GM19452 (cell line): ENCODE results near the gene C1orf105.
"Not testable (repeated sequence)": the region's sequence is repeated elsewhere in the genome, so short reads cannot be mapped to it uniquely, and the experiment has no call there.

Experiments used
- ATAC-seq: cut with Tn5 transposase; IDR thresholded peaks from one replicate; pipeline ENCODE4 v1.9.1; 2021; ENCODE audit not compliant: unreplicated experiment

The C1orf105 gene

DNA sequence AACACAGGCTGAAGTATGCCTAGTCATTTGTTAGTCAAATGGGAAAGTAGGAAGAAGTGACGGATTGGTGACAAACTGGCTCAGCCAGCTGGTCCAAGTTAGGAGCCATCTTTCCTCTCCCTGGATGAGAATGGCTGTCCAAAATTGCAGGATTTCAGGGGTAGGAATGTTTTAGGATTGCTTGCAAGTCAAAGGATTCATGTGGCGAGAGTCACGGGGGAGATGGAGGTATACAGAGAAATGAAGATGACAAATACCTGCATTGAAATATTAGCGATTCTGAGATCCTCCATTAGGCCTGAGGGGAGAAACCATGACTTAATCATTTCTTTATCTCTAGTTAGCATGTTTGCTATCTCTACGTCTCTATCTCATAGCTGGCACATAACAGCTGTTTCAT is 65.1 kb downstream of the C1orf105 start:
- ATAC-seq: no peak

DNA sequence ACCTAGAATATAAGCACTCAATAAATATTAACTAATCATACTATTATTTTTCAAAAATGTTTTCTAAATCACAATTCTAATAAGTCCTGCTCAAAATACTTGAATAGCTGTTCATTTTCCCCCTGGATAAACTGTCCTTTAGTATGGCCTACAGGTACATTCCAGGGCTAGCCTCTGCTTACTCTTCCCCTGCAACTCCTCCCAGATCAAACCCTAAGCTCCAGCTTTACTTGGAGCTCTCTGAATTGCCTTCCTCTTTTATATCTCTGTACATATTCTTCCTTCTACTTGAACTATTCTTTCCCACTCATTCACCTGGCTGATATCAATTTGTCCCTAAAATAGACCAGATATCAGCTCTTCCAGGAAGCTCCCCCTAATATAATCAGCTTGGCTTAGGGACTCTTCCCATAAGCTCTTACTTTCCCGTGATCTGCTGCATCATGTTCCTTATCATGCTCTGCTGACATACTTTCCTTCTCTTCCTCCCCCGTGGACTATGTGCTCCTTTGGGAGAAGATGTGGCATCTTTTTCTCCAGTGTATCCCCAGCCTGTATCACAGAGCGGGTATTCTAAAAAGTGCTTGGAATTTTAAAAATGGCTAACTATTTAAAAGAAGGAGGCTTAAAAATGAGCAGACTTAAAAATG is 66.4 kb downstream of the C1orf105 start:
- no peak for ATAC-seq

DNA sequence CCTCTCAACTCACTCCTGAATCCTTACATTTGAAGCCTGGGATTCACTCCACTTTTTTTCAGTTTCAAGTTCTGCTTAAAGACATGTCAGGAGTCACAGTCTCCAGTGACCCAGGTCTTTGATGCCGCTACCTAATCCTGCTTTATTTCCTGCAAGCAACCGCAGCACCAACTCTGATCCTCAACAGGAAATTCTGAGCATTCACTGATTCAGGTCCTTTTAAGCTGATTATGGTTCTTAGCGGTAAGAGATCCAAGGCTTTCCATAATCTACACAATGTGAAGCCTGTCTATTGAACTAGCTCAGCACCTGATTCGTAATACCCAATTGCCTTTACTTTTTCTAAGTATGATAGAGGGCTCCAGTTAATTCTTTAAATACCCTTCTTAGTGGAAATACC is 67.1 kb downstream of the C1orf105 start:
- no peak for ATAC-seq

DNA sequence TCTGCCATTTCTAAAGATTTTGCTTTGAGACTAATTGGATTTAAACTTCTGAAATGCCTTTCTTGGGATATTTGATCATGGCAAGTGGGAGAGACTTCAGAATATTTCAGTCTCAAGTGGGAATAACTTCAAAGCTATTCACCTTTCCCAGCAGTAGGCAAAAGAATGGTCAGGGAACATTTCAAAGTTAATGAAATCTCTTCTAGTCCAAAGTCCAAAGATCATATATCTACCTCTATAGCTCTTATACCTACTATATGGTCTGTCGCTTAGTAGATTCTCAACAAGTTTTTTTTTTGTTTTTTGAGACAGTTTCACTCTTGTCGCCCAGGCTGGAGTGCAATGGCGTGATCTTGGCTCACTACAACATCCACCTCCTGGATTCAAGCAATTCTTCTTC is 67.9 kb downstream of the C1orf105 start:
- ATAC-seq: no peak

DNA sequence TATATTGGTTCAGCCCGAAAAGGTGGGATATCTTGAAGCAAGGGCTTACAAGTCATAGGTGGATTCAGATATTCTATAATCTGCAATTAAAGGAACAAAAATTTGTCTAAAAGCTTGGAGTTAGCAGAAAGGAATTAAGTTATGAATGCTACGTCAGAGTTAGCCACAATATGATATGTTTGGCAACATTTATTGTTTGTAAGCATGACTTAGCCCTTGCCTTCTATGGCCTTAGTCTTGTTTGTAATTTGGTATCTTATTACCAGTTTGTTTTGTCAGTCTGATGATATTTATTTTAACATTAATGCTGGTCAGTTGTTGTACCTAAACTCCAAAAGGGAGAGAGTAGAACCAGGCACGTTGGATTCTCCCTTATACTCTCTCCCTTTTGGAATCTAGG is 69.4 kb downstream of the C1orf105 start:
- ATAC-seq: no peak

DNA sequence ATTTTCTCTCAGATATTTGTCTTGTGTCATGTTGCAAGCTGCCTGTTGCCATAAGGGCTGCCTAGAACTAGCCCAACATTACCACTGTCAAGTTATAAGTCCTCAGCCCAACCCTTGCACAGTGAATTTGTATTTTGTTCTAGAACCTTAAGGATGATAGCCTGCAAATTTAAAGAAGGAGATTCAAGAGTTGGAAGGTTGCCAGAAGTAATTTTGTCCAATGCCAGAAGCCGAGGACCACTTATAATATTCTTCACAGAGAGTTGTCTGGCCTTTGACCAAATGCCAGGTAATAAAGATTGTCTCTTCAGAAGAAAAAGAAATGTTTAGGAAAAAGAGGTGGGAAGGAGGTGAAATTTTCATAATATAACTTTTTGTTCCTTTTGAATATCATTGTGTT is 71.9 kb downstream of the C1orf105 start:
- ATAC-seq: no peak

DNA sequence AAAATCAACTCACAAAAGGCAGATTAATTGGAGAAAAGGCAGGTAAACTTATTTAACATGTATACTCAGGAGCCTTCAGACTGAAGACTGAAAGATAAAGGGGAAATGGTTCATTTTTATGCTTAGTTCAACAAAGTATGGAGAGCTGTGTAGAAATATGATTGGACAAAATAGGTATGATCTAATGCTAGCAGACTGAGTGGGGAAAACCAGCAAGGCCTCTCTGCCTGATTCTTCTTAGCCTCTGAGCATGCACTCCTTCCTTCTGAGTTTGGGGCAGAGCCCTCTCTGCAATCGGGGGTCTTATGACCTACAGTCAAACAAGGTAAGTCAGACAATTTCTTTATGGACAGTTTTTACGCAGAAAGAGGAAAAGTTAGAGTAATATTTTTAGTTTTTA is 73.7 kb downstream of the C1orf105 start:
- ATAC-seq: no peak

DNA sequence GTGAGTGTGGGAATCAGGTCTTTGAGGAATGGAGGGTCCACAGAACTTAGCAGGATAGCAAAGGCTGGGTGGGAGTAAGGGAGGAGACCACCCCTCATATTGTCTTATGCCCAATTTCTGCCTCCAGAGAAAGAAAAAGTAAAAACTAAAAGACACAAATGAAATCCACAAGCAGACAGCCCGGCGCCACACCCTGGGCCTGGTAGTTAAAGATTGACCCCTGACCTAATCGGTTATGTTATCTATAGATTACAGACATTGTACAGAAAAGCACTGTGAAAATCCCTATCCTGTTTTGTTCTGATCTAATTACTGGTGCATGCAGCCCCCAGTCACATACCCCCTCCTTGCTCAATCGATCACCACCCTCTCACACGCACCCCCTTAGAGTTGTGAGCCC is 75.6 kb downstream of the C1orf105 start:
- ATAC-seq: not testable (repeated sequence)

DNA sequence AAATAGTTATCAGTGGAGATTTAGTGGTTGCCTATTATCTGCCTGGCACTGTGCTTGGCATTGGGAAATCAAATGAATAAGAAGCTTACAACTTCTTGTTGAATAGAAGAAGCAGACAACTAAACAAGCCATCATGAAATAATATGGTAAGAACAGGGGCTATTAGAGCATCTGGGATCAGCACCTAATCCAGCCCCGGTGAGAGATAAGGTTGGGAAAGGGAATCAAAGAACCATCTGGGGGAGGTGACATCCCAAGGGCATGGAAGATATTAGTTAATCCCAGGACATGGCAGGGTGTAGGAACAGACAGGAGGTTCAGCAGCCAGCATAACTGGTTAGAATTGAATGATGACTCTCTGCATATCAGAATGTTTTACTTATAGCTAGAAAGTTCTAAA is 76.2 kb downstream of the C1orf105 start:
- no peak for ATAC-seq

DNA sequence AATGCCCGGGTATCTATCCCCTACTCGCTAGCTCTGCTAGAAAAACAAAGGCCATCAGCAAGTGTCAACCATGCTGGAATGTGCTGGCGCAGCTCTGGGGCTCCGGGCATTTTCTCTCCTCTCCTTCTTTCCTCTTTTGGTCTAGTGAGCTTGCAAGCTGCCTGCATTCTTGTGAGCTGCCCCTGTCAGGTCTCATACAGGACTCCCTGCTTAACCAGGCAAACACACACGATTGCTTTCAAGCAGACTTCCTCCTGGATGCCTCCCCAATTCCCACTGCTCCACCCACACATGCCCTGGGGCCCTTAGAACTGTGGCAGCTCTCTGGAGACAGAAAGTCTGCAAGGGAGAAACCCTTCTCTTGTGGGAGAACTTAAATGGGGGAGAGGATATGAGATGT is 76.7 kb downstream of the C1orf105 start:
- ATAC-seq: no peak

DNA sequence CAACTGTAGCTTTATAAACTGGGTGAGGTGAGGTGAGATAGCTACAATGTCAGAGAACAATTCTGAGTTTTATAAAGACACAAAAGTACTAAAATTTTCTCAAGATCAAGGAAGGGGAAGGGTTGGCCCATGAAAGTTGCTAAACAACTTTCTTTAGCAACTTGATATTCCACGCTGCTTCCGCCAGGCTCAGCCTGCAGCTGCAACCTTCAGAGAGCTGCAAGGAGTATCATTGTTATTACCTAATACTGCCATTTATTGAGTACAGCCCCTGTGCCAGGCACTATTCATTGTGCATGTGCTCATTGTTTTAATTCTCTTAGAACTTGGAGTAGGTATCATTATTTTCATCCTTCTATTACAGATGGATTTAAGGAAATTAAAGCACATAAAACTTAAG is 78.4 kb downstream of the C1orf105 start:
- ATAC-seq: no peak

DNA sequence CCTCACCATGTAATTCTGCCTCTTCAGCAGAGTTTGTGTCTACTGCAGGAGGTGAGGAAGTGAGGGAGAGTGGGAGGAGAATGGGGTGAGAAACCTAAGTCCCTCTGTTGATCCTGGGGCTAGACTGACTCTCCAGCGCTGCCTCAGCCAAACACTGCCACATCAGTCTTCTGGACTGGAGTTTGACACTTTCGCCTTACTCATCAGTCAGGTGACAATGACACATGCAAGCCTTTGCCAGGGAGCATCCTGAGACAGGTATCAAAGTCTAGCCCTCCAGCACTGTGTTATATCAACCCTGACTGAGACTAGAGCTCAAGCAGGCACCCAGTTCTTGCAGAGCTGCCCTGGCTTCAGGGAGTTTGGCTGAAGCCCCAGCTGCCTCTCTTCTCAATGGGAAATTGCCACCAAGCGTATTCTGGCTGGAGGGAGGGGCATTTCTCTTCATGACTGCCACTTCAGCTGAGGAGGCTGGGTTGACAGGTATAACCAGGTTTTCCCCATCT is 79.2 kb downstream of the C1orf105 start:
- ATAC-seq: no peak

DNA sequence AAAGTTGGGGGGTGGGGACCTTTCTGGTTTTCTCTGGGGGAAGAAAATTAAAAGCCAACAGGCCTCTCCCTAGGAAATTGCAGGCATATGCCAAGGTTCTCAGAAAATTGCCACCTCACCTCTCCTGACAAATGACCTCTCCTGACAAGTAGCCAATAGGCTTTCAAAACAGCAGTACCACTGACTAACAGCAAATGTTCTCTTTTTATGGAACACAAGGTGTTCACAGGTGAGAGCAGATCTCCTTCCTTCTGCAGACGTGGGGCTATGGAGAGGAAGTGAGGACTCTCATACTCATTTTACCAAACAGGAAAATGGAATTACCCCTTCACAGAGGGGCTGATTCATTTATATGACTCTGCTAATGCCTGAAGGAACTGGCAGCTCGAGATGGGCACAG is 79.7 kb downstream of the C1orf105 start:
- ATAC-seq: no peak

DNA sequence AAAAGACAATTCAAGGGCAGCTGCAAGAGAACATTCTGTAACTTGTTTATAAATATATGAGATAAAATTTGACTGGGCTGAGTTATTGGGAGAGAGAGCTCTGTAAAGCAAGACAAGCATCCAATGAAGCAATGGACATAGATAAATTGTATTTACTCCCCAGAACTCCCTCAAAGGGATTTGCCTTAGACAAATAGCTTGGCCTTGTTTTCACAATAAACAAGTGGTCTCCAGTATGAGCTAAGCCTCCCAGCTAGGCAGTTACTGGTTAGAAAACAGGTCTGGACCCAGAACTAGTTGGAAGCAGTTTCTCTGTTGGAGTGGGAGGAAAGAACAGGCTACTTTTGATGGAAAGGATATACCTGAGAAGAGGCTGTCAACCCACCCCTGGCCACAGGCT is 87.3 kb downstream of the C1orf105 start:
- no peak for ATAC-seq

DNA sequence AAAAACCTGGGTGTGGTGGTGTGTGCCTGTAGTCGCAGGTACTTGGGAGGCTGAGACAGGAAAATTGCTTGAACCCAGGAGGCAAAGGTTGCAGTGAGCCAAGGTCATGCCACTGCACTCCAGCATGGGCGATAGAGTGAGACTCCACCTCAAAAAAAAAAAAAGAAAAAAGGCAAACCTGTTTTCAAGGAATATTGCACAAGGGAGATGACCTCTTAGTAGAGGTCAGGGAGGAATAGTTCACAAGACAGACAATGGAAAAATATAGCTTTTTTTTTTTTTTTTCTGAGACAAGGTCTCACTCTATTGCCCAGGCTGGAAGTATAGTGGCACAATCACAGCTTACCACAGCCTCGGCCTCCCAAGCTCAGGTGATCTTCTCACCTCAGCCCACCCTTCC is 90.0 kb downstream of the C1orf105 start:
- no peak for ATAC-seq

DNA sequence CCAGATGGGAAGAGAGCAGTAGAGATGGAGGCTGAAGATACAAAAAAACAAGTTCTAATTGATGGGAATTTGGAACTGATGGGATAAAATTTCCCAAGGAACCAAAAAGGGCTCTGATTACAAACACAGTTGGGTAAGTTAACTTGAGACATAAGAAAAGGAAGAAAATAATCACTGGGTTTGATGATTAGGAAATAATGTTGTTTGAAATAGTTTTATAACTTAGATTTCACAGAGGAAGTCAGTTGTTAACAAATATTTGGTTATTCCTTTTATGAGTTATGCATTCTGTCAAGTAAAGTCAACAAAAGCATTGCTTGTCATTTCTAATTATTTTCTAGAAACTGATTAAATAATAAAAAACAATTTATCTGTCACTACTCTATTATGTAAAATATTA is 92.1 kb downstream of the C1orf105 start:
- no peak for ATAC-seq

DNA sequence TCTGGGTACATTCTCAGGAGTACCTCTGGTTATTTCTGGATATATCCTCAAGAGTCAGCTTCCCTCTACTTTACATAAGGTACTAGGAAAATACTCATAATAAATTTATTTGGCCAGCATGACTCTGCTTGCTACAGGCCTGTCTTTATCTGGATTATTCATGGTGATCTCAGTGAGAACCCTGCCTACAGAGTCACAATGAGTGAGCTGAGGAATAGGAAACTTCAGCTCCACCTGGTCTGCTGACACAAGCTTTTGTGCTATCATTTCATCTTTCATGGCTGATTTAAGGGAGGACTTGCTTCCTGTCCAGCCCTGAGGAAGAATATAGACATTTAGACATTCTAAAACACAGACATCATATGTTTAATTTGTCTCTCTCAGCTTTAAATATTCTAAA is 93.0 kb downstream of the C1orf105 start:
- no peak for ATAC-seq

DNA sequence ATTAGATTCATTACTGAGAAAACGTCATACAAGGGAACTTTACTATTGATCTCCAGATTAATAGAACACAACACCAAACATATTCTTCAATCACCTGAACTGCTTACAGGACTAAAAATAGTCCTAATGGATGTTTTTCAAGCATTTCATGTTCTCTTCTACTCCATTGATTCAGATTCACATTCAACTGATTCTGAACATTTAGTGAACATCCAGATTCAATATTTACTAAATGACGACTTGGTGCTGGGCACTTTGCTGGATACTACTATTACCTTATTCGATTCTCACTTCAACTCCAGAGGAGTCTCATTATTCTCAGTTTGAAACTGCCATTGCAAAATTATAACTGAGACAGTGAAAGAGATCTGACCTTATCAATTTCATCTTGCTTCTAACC is 93.6 kb downstream of the C1orf105 start:
- no peak for ATAC-seq

DNA sequence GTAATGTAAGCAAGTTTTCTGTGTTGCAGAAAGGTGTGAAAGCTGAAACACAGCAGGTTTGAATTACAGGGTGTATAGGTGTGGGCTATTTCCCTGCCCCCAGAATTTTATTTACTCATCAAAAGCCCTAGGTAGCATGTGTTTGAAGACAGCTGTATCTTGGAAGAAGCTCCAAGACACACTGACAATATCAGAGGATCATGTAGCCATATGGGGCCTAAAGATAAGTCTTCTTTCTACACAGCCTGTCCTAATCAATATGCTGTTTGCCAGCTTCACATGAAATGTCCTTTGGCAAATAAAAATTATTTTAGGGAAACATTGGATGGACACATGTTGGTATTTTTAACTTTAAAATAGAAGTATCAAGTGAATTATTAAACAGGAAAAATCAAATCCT is 95.0 kb downstream of the C1orf105 start:
- no peak for ATAC-seq

DNA sequence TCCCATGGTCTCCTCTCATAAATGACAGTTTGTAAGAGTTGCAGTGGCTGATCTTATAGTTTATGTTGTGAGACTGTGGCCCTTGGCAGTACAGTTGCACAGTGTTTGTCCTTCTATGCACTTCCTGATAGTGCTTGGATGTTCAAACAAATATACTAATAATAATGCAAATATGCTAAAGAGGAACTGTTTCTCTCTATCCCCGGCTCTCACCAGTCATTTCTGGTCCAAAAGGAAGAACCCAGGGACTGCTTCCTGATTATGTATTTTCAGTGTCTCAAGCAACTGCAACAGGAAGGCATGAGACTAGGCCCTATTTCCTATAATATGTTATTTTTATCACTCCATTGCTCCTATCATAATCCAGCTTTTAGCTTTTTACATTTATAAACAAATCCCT is 95.4 kb downstream of the C1orf105 start:
- ATAC-seq: no peak

DNA sequence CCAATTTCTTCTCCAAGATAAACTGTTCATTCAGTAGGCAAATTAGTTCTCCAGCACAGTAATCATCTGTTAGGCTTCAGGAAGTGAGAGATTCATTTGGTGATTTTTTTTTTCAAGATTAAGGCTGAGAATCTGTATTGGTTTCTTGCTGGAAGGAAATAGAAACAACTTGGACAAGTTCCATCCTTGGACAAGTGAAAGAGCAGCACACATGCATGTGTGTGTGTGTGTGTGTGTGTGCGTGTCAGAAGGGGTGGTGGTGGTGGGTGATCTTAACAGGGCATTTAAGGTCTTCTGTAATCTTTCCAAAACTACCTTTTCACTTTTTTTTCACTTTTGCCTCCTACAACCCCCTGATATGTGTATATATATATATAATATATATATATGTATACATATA is 96.6 kb downstream of the C1orf105 start:
- no peak for ATAC-seq

DNA sequence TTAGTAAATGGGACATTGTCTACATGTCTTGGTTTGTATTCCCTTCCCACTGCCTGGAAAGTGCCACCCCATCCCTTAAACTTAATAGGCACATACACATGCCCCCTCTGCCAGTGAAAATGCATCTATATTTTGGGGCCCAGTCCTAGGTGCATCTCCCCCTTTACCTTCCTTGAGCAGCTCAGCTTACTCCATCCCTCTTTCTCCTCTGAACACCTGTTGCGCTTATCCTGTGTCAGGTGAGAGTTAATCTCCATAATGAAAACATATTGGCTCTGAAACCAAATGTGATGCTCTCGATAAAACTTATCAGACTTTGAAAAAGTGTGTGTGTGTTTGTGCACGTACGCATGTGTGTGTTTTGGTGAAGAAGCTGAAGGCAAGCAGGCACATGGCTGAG is 97.1 kb downstream of the C1orf105 start:
- no peak for ATAC-seq
